Dedifferentiated amniotic fluid mesenchymal stem cell (primary cell): ENCODE data around the gene RNF149.
"Not testable (repeated sequence)": the region's sequence is repeated elsewhere in the genome, so short reads cannot be mapped to it uniquely, and the experiment has no call there.

Experiments
- DNase-seq: peaks from one replicate; pipeline ENCODE4 v3.0.0-alpha.2; 2016; ENCODE audit errors: extremely low spot score

The RNF149 gene

GRCh38 chr2:101308432-101309210 is at the start of gene RNF149:
Gene RNF149 (minus strand): TSS chr2:101308701. CDS start chr2:101308588, 113 bp downstream.
- peak; percentile 79 for DNase-seq

- no peak for DNase-seq
Observed at GRCh38 chr2:101357376-101357775, 48.9 kb upstream of the RNF149 start.

GRCh38 chr2:101356521-101356920 is 48.0 kb upstream of the RNF149 start:
- DNase-seq = no peak

DNA sequence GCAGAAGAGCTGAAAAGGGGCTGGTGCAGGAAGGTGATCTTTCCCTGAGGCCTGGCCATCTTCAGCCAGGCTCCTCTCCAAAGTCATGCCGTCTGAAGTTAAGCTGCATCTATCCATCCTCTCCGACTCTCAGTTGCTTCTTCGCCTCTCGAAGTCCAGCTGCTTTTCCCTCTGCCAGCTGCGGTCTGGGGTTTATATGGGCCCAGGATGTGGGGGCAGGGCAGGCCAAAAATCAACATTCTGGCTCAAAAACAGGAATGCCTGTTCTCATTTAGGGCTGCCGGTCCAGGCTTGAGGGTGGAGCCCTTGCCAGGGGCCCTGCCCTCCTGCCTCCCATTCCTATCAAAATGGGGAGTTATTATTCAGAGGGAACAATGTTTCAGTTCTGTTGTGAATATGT is 47.6 kb upstream of the RNF149 start:
- no peak for DNase-seq

DNA sequence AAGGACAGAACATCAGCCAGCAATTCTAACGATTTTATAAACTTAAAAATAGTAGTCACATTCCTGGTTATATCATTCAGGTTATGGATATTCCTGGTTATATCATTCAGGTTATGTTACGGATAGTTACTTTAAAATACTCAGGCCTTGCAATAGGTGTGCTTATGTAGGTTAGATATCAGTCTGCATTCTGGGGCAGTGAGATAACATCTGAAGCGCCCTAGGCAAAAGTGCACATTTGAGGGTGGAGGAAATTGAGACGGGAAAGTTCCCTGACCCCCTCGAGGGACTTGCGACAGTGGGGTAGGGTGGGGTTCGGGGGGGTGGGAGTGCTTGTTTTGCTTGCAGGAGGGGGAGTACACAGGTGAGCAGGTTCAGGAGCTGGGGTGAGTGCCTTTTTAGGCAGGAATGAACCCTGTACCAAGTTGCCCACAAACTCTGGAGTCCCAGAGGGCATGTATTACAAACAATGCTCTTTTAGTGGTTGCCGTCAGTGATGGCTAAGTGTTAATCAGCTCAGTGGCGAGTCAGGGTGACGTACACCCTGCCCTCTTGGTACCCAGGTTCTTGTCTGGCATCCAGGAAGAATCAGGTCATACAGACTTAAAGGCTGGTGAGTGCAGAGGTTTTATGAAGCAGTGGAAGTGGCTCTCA is 47.0 kb upstream of the RNF149 start:
- no peak for DNase-seq

DNA sequence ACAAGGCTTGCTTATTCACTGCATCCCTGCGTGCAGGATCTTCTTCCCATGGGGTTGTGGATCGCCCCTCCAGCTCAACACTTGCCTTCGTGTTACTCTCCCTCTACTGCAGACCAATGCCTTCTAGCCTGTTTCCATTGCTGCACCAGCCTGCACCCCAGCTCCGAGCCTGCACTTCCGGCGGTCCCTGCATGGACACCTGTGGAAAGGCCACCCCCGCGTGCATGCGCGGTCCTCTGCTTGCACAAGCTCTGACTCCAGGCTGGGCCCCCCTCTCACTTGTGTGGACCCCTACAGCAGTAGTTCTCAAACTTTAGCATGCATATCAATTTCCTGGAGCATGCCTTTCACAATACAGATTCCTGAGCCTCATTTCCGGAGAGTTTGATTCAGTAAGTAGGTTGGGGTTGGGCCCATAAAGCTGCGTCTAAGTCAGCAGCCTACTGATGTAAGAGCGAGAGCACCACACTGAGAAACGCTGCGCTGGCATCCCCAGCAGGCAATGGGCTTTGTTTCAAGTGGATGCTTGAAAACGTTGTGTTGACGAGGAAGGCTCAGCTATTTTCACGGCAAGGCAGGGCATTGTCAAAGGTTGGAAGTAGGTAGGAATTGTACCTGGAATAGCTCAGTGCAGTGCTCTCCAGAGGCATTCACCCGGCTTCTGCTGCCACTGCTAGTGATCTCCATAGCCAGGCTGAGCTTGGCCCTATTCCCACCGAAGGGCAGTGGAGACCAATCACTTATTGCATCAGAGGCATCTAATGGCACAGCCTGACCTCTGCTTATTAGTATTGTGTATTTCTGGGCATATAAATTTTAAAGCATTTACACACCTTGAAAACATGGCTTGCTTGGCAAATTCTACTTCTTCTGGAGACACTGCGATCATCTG is 46.2 kb upstream of the RNF149 start:
- DNase-seq = no peak

DNA sequence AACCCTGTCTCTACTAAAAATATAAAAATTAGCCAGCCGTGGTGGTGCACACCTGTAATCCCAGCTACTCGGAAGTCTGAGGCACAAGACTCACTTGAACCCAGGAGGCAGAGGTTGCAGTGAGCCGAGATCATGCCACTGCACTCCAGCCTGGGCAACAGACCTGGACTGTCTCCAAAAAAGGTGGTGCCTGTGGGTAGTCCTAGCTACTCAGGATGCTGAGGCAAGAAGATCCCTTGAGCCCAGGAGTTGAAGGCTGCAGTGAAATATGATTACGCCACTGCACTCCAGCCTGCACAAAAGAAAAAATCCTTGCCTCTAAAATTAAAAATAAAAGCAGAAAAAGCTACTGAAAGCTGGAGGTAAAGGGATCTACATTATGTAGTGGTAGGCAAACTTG is 44.1 kb upstream of the RNF149 start:
- DNase-seq = not testable (repeated sequence)

- DNase-seq = no peak
Observed at GRCh38 chr2:101351207-101351606, 42.7 kb upstream of the RNF149 start.

DNA sequence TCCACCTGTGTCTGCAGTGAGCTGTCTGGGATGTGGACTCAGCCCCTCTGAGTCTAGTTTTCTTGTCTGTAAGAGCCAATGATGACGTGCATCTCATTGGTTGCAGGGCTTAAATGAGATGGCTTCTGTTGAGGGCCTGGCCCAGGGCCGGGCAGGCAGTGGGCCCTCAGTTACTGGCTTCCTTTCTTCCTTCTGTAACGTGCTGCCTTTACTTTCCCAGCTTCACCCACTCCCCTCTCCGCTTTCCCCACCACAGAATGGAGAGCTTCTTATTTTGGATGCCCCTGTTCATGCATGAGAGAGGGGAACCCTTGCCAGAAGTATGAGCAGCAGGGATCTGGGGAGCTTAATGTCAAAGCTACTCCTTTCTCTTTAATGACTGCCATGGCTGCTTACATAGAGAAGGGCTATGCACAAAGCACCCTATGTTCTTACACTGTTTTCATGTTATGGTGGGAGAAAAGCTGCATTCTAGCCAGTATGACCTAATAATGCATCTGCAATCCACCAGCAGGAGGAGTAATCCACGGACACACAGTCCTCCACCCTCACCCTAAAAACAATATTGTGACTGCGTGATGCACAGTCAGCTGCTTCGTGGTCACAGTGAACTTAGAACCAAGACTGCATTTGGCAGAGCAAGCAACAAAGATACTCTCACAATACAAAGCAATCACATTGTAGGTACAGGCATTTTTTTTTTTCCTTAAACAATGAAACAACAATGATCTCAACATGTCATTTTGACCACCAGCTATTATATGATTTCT is 41.6 kb upstream of the RNF149 start:
- DNase-seq = peak; percentile 16

- DNase-seq = no peak
Observed at GRCh38 chr2:101348883-101349282, 40.4 kb upstream of the RNF149 start.

DNA sequence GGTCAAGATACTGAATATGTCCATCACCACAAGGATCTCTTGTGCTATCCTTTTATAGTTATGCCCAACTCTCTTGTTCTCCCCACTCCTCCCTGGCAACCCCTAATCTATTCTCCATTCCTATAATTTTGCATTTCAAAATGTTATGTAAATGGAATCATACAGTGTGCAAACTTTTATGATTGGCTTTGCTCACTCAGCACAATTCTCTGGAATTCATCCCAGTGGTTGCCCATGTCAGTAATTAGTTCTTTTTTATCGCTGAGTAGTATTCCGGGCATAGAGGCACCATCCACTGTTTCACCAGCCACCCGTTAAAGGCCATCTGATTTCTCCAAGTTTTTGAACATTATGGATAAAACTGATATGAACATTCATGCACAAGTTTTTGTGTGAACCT is 38.4 kb upstream of the RNF149 start:
- no peak for DNase-seq

- DNase-seq = no peak
Observed at GRCh38 chr2:101344137-101344536, 35.6 kb upstream of the RNF149 start.

GRCh38 chr2:101342625-101343008 is 34.1 kb upstream of the RNF149 start:
- no peak for DNase-seq

- DNase-seq = peak; percentile 73
Observed at GRCh38 chr2:101341901-101342624, 33.6 kb upstream of the RNF149 start.

- no peak for DNase-seq
Observed at GRCh38 chr2:101341421-101341820, 32.9 kb upstream of the RNF149 start.

DNA sequence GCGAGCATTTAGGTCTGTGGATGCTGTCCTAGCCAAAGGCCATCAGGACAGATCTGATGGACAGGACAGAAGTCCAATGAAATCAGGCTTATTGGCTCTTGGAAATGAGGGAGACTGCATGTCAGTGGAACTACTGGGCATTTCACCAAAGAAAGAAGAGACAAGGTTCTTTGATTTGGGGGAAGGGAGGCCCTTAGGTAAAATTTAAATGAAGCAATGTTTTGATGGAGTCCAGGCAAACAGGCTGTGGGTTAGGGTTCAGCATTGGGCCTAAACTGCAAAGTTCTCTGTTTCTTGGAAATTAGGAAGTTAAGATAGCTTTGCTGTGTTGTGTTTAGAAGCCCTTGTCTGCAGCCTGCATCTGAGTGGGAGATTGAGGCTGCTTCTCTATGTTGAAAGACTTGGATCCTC is 31.6 kb upstream of the RNF149 start:
- DNase-seq = no peak

DNA sequence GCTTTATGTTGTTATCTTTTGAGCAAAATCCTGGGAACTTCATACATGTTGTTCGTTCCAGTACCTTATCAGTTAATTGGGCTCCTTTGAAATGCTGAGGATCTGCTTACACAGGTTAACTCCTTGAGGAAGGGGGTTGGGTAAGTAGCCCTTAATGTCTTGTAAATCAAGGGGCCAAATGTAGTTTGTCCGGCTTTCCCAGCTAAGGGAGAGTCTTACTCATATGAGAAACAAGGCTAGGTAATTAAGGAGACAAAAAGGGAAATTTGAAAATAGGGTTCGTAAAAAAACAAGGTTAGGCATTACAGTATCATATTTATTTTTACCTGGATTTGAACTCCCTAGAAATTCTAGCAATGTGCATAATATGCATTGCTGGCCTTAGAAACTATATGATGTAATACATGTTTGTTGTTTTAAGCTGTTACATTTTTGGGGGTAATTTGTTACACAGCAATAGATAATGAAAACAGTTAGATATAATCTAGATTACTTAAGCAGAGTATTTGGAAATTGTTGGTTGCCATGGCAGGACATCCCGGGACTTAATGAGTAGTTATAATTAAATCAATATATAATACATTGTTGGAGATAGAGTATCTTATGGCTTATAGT is 30.9 kb upstream of the RNF149 start:
- DNase-seq = no peak

GRCh38 chr2:101337877-101338276 is 29.4 kb upstream of the RNF149 start:
- DNase-seq = no peak

DNA sequence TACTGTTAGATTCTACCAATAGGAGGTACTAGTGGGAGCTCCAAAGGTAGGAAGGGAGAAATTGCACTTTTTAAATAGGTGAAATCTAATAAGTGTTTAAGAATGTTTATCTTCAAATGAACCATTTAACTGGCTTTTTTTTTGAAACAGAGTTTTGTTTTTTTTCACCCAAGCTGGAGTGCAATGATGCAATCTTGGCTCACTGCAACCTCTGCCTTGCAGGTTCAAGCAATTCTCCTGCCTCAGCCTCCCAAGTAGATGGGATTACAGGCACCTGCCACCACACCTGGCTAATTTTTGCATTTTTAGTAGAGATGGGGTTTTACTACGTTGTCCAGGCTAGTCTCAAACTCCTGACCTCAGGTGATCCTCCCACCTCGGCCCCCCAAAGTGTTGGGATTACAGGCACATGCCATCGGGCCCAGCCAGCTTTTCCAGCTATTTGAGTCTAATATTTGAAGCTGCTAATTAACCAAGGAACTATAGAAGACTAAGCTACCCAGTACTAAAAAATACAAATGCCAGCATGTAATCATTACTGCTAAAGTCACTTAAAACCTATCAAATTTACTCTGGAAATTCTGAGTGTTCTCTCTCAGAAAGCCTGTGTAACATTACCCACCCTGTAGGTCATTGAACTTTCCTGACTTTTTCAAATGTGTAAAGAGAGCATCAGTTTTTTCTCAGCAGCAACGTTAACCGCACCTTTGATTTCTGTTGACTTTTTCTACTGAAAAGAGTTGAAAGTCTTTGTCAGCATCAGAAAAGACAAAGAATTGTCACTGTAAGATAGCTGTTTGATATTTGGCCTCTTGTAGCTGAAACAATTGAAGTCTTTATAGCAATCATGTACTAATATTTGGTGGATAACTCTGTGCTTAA is 24.6 kb upstream of the RNF149 start:
- no peak for DNase-seq

DNA sequence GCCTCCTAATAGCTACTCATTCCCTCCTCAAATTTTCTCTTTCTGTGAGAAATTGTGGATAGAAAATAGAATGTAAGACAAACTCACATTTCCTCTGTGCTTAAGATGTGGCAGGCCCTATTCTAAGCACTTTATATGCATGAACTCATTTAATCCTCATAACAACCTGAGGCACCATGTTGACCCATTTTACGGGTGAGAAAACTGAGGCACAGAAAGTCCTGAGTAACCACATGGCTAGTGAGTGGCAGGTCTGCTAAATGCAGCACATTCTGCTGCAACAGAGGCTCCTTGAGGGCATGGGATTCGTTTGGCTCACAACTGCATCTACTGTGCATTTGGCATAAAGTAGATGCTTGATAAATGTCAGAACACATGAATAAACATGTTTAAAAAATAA is 22.7 kb upstream of the RNF149 start:
- no peak for DNase-seq
